ENCODE measurements around the gene HECW1.

The HECW1 gene

DNA sequence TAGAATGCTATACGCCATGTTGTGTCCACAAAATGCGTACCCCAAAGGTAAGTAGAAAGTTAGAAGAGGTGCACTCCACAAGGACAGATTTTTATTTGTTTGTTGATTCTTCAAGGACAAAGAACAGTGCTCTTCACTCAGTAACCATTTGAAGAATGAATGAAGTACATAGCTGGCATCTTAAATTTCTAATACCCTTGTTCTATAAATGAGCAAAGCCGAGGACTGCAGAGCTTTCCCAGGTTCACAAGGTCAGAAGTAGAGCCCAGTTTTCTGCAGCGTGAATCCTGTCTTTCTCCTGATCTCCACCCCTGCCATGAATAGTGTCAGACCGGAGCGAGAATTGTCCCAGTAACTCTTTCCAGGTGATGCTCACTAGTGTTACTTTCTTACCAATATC, 9.5 kb downstream of the HECW1 start:
- TF ChIP-seq, protein P1, sequence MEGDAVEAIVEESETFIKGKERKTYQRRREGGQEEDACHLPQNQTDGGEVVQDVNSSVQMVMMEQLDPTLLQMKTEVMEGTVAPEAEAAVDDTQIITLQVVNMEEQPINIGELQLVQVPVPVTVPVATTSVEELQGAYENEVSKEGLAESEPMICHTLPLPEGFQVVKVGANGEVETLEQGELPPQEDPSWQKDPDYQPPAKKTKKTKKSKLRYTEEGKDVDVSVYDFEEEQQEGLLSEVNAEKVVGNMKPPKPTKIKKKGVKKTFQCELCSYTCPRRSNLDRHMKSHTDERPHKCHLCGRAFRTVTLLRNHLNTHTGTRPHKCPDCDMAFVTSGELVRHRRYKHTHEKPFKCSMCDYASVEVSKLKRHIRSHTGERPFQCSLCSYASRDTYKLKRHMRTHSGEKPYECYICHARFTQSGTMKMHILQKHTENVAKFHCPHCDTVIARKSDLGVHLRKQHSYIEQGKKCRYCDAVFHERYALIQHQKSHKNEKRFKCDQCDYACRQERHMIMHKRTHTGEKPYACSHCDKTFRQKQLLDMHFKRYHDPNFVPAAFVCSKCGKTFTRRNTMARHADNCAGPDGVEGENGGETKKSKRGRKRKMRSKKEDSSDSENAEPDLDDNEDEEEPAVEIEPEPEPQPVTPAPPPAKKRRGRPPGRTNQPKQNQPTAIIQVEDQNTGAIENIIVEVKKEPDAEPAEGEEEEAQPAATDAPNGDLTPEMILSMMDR (IDR thresholded peaks at IDR 0.05), result no peak

DNA sequence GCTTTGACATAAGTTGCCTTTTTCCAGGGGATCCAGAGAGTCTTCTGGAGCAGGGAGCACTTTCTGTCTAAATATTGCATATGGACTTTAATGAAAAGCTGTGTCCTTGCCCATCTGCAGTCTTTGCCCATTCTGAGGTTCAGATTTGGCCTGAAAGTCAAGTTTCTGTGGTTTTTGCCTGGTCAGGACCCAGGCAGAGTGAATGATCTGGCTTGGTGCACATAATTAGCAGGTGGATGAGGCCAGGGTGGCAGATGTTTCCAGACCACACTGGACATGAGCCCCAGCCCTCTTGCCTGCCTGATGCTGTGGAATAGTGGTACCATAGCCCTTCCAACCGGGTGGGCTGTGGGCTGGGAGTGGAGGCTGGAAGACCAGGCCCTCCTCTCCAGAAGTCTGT, 11.0 kb downstream of the HECW1 start:
- TF ChIP-seq, protein P1 (IDR thresholded peaks at IDR 0.05), result no peak

DNA sequence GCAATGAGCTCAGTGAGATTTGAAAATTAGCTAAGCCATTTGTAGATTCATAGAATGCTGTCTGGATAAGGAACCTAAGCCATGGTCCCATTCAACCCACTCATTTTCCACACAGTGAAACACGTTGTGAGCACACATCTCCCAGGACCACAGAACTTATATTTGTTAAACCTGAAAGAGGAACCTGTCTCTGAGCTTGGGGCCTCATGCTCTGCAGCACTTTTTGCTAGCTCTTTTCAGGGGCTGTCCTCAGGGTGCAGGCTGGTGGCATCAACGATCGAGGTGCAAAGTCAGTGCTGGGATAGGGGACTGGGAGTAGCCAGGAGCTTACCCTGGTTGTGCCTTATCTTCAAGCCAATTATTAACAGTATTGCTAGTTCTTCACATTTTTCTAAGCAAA, 11.9 kb downstream of the HECW1 start:
- TF ChIP-seq, protein P1 (IDR thresholded peaks at IDR 0.05), result no peak

DNA sequence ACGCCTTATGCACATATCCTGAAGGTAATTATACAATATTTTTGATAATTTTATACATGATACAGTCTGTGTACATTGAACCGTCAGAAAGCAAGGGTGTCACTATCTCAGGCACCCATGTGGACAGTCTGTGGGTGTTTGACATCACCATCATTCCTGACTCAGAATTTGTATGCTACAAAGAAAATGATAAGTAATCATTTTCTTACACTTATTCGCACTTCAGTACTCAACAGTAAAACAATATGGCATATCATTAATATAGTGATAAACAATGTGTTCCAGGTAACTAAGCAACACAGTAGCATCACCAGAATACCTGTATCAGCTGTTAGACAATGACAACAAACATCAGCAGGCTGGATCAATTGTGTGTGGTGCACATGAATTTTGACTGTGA, 17.9 kb downstream of the HECW1 start:
- TF ChIP-seq, protein P1 (IDR thresholded peaks at IDR 0.05), result no peak

DNA sequence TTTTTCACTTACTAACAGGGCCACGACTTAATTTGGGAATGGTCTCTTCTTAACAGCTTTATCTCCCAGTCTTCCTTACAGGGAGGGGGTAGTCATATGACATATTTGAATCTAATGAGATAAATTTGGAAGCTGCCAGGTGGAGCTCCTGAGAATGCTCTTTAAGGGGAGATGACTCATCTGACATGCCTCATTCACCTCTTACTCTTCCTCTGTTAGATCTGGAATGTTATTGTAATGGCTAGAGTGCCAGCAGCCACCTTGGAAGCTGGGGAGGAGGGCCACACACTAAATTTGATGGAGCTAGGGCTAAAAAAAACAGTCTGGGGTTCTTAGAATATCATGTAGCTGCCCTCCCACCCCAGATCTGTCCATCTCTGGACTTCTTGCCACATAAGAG, 22.7 kb downstream of the HECW1 start:
- TF ChIP-seq, protein P1 (IDR thresholded peaks at IDR 0.05), result no peak

DNA sequence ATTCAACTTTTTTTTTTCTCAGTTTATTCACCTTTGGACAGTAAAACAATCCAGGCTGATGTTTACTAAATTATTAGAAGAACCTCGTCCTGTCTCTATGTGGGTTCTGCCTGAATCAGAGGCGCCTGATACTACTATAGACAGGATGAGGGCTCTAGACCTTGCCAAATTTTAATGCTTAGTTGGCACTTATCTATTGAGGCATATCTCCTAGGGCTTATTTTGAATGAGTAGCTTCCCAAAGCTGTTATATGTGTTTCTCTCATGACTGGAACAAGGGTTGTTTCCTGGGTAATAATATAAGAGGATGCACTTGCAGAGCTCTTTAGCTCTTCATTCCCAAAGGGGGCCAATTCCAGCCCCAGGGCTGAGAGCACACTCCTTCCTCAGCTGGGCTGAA, 23.6 kb downstream of the HECW1 start:
- TF ChIP-seq, protein P1 (IDR thresholded peaks at IDR 0.05), result no peak

DNA sequence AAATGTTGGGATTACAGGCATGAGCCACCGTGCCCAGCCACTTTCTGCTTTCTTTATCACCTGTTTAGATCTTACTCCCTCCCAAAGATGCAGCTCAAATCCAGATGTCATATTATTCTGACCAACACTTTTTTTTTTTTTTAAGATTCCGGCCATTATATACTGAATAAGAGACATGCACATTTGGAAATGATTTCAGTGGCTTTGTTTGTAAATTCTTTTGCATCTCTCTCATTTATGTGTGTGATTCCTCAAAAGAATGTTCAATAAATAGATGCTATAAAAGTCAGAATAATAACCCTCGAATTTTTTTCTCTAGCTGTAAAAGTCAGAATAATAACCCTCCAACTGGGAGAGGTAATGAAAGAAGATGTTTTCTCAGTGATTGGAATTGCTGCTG, 25.4 kb downstream of the HECW1 start:
- TF ChIP-seq, protein P1 (IDR thresholded peaks at IDR 0.05), result no peak

DNA sequence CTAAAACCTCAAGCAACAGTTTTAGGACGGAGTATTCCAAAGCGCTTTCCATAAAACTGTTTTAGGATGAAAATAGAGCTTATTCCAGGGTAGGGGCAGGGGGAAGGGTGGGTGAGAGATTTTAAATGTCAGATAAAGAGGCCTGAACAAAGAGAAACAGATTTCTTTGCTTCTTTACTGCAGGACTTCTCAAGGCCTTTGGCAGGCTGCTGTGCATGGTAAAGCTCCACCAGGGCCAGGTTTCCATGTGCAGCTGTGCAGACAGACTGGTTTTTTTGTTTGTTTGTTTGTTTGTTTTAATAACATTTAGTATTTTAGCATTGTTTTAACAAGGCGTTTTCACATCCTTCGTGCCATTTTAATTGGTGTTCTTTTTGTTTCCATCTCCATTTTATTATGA, 26.3 kb downstream of the HECW1 start:
- TF ChIP-seq, protein P1 (IDR thresholded peaks at IDR 0.05), result no peak

All from LNCAP (cell line).